Activated B cell treated with CpG ODN at 0.5 μM for 24 hours (primary cell): ENCODE data around the gene MSMO1. TPM values are rescaled to one million over a fixed set of nuclear protein-coding genes. Genes with fewer than 3 reads are reported as not detected.

Experiments
- ATAC-seq: fragments of 200-7000 bp; cut with Tn5 transposase; one replicate; pipeline ENCODE4 v1.10.0; 2021; ENCODE audit warnings: low read depth, mild to moderate bottlenecking, moderate library complexity
- CTCF ChIA-PET: fragments of 350-600 bp; sonication (Branson Sonifier 250); formaldehyde crosslinking; loops from one replicate; lab custom pipeline; 2021; ENCODE audit warnings: antibody characterized with exemption; lab: Charles Lee
- POLR2A ChIA-PET: fragments of 350-600 bp; sonication (Branson Sonifier 250); formaldehyde crosslinking; loops from one replicate; lab custom pipeline; 2021; ENCODE audit warnings: antibody characterized with exemption; lab: Charles Lee
- DNase-seq: peaks from one replicate; pipeline ENCODE4 v3.0.0; 2022
- H3K27ac Mint-ChIP-seq: one replicate; pipeline ENCODE4 v1.8.0; 2020; ENCODE audit warnings: mixed read lengths
- H3K27me3 Mint-ChIP-seq: one replicate; pipeline ENCODE4 v1.8.0; 2021; ENCODE audit warnings: mixed read lengths
- H3K36me3 Mint-ChIP-seq: one replicate; pipeline ENCODE4 v1.8.0; 2021; ENCODE audit warnings: low read depth, mixed read lengths
- H3K4me1 Mint-ChIP-seq: one replicate; pipeline ENCODE4 v1.8.0; 2021; ENCODE audit warnings: mixed read lengths
- H3K4me3 Mint-ChIP-seq: one replicate; pipeline ENCODE4 v1.8.0; 2020; ENCODE audit warnings: mild to moderate bottlenecking, mixed read lengths
- H3K9me3 Mint-ChIP-seq: one replicate; pipeline ENCODE4 v1.8.0; 2020; ENCODE audit warnings: mixed read lengths
- CTCF ChIP-seq: fragments of 200-600 bp; IDR thresholded peaks from one replicate; pipeline ENCODE4 v1.8.0; 2022; ENCODE audit warnings: antibody characterized with exemption, mild to moderate bottlenecking
- intact Hi-C: fragments of 100-400 bp; cut with micrococcal nuclease; formaldehyde crosslinking; loops from one replicate; pipeline ENCODE4 v1.15.1; 2024
- total RNA-seq: library from RNA; stranded (reverse); gene quantifications from 2 replicates; pipeline ENCODE4 v1.2.3, GENCODE V29; 2022

Gene MSMO1
- total RNA-seq, 1 donor from 2014 or later: 87.9 TPM

DNA sequence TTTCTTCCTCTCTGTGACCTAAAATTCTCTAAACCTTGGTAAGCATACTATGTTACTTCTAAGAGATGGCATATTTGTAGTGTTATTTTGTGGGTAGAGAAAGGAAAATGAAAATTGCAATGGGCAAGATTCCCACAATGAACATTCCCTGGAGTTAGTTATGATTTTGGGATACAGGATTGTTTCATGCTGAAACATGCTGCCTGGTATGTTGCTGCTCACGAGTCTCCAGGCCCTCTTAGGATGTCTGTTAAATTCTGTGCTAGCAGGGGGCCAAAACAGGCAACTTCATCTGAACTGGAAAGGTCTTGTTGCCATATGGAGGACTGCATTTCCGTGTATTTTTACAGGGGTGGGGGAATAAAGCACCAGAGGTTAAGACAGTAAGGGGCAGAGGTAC is 18.9 kb upstream of the MSMO1 start:
- Mint-ChIP-seq H3K27me3 (no peaks in the 10 kb centered on the region), H3K36me3 (peaks cover 58% of the 10 kb centered on the region), H3K9me3 (no peaks in the 10 kb centered on the region), H3K4me3 (no peak overlapping the region), H3K4me1 (no peaks in the 10 kb centered on the region), H3K27ac (no peak overlapping the region)
- ATAC-seq (no peak), DNase-seq (no peak)
- POLR2A ChIA-PET: no interaction called here
- CTCF ChIA-PET: no interaction called here
- intact Hi-C loops: no loop called here
- TF ChIP-seq CTCF: no peak

GRCh38 chr4:165309456-165309855 is 18.0 kb upstream of the MSMO1 start:
- H3K27ac Mint-ChIP-seq: no peak overlapping the region
- DNase-seq (no peak), ATAC-seq (no peak)
- intact Hi-C loops: no loop called here
- H3K4me3 Mint-ChIP-seq: no peak overlapping the region
- TF ChIP-seq CTCF: no peak
- ChIA-PET POLR2A (no interaction called here), CTCF (no interaction called here)
- H3K27me3 Mint-ChIP-seq: no peaks in the 10 kb centered on the region
- no peaks in the 10 kb centered on the region for H3K4me1 Mint-ChIP-seq
- peaks cover 61% of the 10 kb centered on the region for H3K36me3 Mint-ChIP-seq
- H3K9me3 Mint-ChIP-seq: no peaks in the 10 kb centered on the region

GRCh38 chr4:165312506-165312905 is 15.0 kb upstream of the MSMO1 start:
- no peak for TF ChIP-seq CTCF
- ChIA-PET POLR2A (no interaction called here), CTCF (no interaction called here)
- no peak for ATAC-seq
- H3K9me3 Mint-ChIP-seq: no peaks in the 10 kb centered on the region
- H3K27me3 Mint-ChIP-seq: no peaks in the 10 kb centered on the region
- H3K4me3 Mint-ChIP-seq: no peak overlapping the region
- peaks cover 52% of the 10 kb centered on the region for H3K36me3 Mint-ChIP-seq
- DNase-seq: no peak
- intact Hi-C loops: no loop called here
- no peak overlapping the region for H3K27ac Mint-ChIP-seq
- H3K4me1 Mint-ChIP-seq: no peaks in the 10 kb centered on the region

- TF ChIP-seq CTCF: no peak
- ChIA-PET POLR2A (no interaction called here), CTCF (no interaction called here)
- ATAC-seq (no peak), DNase-seq (no peak)
- Mint-ChIP-seq H3K9me3 (no peaks in the 10 kb centered on the region), H3K36me3 (peaks cover 29% of the 10 kb centered on the region), H3K4me1 (peaks cover 4% of the 10 kb centered on the region), H3K4me3 (no peak overlapping the region), H3K27me3 (no peaks in the 10 kb centered on the region), H3K27ac (no peak overlapping the region)
- intact Hi-C loops: no loop called here
Measured at GRCh38 chr4:165319030-165319429, 8.4 kb upstream of the MSMO1 start.

DNA sequence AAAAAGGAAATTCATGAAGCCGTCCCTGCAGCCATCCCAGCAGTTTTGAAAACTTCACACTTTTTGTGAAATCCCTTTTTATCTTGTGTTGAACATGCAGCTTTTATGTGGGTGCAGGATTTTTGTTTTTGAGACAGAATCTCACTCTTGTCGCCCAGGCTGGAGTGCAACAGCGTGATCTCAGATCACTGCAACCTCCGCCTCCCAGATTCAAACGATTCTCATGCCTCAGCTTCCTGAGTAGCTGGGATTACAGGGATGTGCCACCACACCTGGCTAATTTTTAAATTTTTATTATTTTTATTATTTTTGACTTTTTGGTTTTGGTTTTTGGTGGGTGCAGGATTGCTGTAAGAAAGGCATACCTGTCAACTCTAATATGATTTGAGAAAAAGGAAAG is 8.0 kb upstream of the MSMO1 start:
- Mint-ChIP-seq H3K9me3 (no peaks in the 10 kb centered on the region), H3K27ac (no peak overlapping the region)
- POLR2A ChIA-PET: no interaction called here

More for the DNA sequence above, 8.0 kb upstream of the MSMO1 start:
- TF ChIP-seq CTCF: no peak
- no peaks in the 10 kb centered on the region for H3K27me3 Mint-ChIP-seq
- no peak overlapping the region for H3K4me3 Mint-ChIP-seq
- no peak for DNase-seq
- peaks cover 25% of the 10 kb centered on the region for H3K36me3 Mint-ChIP-seq
- CTCF ChIA-PET: no interaction called here
- peaks cover 4% of the 10 kb centered on the region for H3K4me1 Mint-ChIP-seq
- intact Hi-C loops: no loop called here
- no peak for ATAC-seq
